Gastroesophageal sphincter (tissue), 4 donors: ENCODE results near the gene MORN4. TPM values are rescaled to one million over a fixed set of nuclear protein-coding genes. Genes with fewer than 3 reads are reported as not detected.

Experiments
- ATAC-seq: fragments of 150-250 bp; one replicate; pipeline ENCODE4 v1.9.1; 2016; ENCODE audit warnings: mild to moderate bottlenecking, moderate library complexity
- H3K27ac ChIP-seq, 4 donors: fragments of 200-600 bp; sonication (generic) in 3 of 4; 1 replicate in 3 of 4; 2 replicates in 1 of 4; pipeline ENCODE4 v1.5.1; 2016 to 2019
- H3K27me3 ChIP-seq: fragments of 200-600 bp; sonication (generic); one replicate; pipeline ENCODE4 v1.5.1; 2019
- H3K36me3 ChIP-seq, 2 donors: fragments of 200-600 bp; sonication (generic); one replicate each; pipeline ENCODE4 v1.5.1; 2019; ENCODE audit warnings: control low read depth in 1 of 2
- H3K4me1 ChIP-seq, 3 donors: fragments of 200-600 bp; sonication (generic); 1 replicate in 2 of 3; 2 replicates in 1 of 3; pipeline ENCODE4 v1.5.1; 2016 to 2019; ENCODE audit warnings: control low read depth in 2 of 3
- H3K4me3 ChIP-seq, 2 donors: fragments of 200-600 bp; sonication (generic); one replicate each; pipeline ENCODE4 v1.5.1; 2019; ENCODE audit warnings: mild to moderate bottlenecking in 1 of 2, moderate library complexity in 1 of 2
- H3K9me3 ChIP-seq, 3 donors: fragments of 200-600 bp; sonication (generic); one replicate each; pipeline ENCODE4 v1.5.1; 2017 to 2019; ENCODE audit warnings: control low read depth in 2 of 3
- EP300 ChIP-seq: sonication (generic); formaldehyde crosslinking; IDR thresholded peaks from one replicate; pipeline ENCODE4 v1.6.1; 2017; ENCODE audit warnings: antibody characterized with exemption, mild to moderate bottlenecking
- POLR2A ChIP-seq, 2 donors: fragments of 450-650 bp; IDR thresholded peaks; one replicate each; pipeline ENCODE4 v1.6.1; 2017; ENCODE audit warnings: antibody characterized with exemption in 2 of 2, mild to moderate bottlenecking in 2 of 2, moderate library complexity in 1 of 2
- POLR2AphosphoS5 ChIP-seq: sonication (generic); formaldehyde crosslinking; IDR thresholded peaks from one replicate; pipeline ENCODE4 v1.6.1; 2017; ENCODE audit warnings: antibody characterized with exemption
- WGBS, 2 donors: methylation state at CpG; one replicate each; pipeline ENCODE4 v1.1.5; 2018; ENCODE audit warnings: low coverage in 1 of 2; 5-methylcytosine and 5-hydroxymethylcytosine counted together
- total RNA-seq, 4 donors: library from RNA; depleted of rRNA; stranded (reverse); fragments of >200 nt; gene quantifications; one replicate each; pipeline ENCODE4 v1.1.0, GENCODE V29; 2016
- TF ChIP-seq, protein P1 (sequence below), 4 experiments: fragments of 200-600 bp in 2 of 4; fragments of 450-650 bp in 2 of 4; sonication (generic) in 1 of 4; IDR thresholded peaks; one replicate each; pipeline ENCODE4 v1.5.1; 2017 to 2019; ENCODE audit warnings: antibody characterized with exemption in 4 of 4, mild to moderate bottlenecking in 2 of 4, moderate library complexity in 2 of 4

MORN4 gene
- total RNA-seq, 4 donors from 2014 or later = 1.2 to 10.3 (median 2.9) TPM

DNA sequence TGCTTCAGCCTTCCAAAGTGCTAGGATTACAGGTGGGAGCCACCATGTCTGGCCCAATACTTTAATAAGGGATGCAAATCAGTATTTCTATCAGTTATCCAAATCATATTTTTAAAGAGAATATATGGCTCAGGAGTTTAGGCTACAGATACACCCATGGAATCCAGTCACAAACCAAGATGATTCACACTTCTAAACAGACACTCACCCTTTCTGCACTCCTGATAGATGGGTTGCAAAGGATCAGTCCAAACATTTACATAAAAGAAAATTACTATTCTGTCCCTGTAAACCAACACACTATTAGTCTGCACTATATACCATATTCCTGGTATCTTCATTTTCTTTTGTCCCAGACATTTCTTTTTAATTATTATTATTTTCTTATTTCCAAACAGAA is 2.2 kb downstream of the MORN4 start:
- H3K4me3 ChIP-seq = no peak overlapping the region
- H3K27ac ChIP-seq = no peak overlapping the region
- no peaks in the 10 kb centered on the region for H3K36me3 ChIP-seq
- no peak for TF ChIP-seq POLR2AphosphoS5
- TF ChIP-seq, protein P1, sequence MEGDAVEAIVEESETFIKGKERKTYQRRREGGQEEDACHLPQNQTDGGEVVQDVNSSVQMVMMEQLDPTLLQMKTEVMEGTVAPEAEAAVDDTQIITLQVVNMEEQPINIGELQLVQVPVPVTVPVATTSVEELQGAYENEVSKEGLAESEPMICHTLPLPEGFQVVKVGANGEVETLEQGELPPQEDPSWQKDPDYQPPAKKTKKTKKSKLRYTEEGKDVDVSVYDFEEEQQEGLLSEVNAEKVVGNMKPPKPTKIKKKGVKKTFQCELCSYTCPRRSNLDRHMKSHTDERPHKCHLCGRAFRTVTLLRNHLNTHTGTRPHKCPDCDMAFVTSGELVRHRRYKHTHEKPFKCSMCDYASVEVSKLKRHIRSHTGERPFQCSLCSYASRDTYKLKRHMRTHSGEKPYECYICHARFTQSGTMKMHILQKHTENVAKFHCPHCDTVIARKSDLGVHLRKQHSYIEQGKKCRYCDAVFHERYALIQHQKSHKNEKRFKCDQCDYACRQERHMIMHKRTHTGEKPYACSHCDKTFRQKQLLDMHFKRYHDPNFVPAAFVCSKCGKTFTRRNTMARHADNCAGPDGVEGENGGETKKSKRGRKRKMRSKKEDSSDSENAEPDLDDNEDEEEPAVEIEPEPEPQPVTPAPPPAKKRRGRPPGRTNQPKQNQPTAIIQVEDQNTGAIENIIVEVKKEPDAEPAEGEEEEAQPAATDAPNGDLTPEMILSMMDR (IDR thresholded peaks at IDR 0.05) = no peak
- no peak for TF ChIP-seq EP300
- TF ChIP-seq POLR2A (IDR thresholded peaks at IDR 0.05) = no peak
- H3K9me3 ChIP-seq = no peaks in the 10 kb centered on the region
- no peaks in the 10 kb centered on the region for H3K27me3 ChIP-seq
- H3K4me1 ChIP-seq = peaks cover 0 to 18% (median 4%) of the 10 kb centered on the region in 3 donors
- ATAC-seq = no peak

DNA sequence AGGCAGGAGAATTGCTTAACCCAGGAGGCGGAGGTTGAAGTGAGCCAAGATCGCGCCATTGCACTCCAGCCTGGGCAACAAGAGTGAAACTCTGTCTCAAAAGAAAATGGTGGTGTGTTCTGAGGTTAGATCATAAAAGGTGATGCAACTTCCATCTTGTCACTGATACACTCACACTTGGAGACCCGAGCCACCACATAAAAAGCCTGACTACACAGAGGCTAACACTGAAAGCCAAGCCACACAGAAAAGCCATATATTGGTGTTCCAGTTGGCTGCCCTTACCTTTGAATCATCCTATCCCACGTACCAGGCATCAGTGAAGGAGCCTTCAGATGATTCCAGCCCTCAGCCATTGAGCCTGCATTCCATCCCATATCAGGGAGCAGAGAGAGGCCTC is 4.0 kb downstream of the MORN4 start:
- Histone ChIP-seq H3K4me3 (no peak overlapping the region), H3K27ac (no peak overlapping the region), H3K4me1 (peaks cover 0 to 18% (median 4%) of the 10 kb centered on the region in 3 donors), H3K9me3 (no peaks in the 10 kb centered on the region), H3K36me3 (no peaks in the 10 kb centered on the region), H3K27me3 (no peaks in the 10 kb centered on the region)
- no peak for TF ChIP-seq POLR2AphosphoS5
- TF ChIP-seq POLR2A (IDR thresholded peaks at IDR 0.05) = no peak
- TF ChIP-seq EP300 = no peak
- 100% methylated on average over 1 to 4 of the region's 5 CpGs for WGBS, 2 donors
- no peak for ATAC-seq

DNA sequence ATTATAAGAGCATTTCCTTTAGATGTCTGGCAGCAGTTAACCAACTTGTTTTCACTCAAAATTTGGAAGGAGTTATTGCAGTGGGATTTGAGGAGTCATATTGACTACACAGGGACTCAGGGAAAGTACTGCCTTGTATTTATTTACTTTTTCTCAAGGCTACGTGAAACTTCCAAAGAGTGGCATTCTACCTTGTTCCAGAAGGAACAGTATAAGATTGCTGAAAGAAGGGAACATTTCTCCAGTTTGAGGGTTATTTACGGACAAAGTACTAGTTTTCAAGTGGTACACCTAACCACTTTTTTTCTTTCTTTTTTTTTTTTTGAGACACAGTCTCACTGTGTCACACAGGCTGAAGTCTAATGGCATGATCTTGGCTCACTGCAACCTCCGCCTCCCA is 5.1 kb downstream of the MORN4 start:
- H3K27ac ChIP-seq = no peak overlapping the region
- H3K27me3 ChIP-seq = no peaks in the 10 kb centered on the region
- 50 to 72% methylated on average over 2 to 3 of the region's 3 CpGs for WGBS, 2 donors
- peaks cover 0 to 14% (median 0%) of the 10 kb centered on the region in 3 donors for H3K4me1 ChIP-seq
- TF ChIP-seq EP300 (no peak), POLR2AphosphoS5 (no peak), POLR2A (IDR thresholded peaks at IDR 0.05) (no peak)
- TF ChIP-seq, protein P1 (IDR thresholded peaks at IDR 0.05) = no peak
- no peaks in the 10 kb centered on the region for H3K36me3 ChIP-seq
- no peaks in the 10 kb centered on the region for H3K9me3 ChIP-seq
- ATAC-seq = no peak
- no peak overlapping the region for H3K4me3 ChIP-seq

DNA sequence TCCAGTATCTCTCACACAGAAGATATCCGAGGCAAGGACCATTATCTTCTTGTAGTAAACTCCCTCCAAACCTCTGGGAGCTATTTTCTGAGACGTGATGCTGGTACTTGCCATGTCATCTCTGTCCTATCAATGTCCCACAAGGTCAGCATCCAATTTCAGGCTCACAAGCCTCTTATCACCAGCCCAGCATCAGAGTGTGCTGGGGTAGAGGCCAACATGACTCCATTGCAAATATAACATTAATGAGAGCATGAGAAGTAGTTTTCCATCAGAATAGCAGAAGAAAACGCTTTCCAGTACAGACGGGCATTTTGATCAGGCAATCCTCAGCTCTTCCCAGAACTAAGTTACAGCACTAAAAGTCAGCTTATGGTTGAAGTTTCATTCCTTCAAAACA is 5.6 kb downstream of the MORN4 start:
- 42 to 72% methylated on average over 4 of the region's 4 CpGs for WGBS, 2 donors
- peaks cover 0 to 12% (median 0%) of the 10 kb centered on the region in 3 donors for H3K4me1 ChIP-seq
- no peak overlapping the region for H3K4me3 ChIP-seq
- no peak for TF ChIP-seq POLR2AphosphoS5
- TF ChIP-seq, protein P1 (IDR thresholded peaks at IDR 0.05) = no peak
- TF ChIP-seq POLR2A (IDR thresholded peaks at IDR 0.05) = no peak
- no peaks in the 10 kb centered on the region for H3K36me3 ChIP-seq
- H3K27me3 ChIP-seq = no peaks in the 10 kb centered on the region
- H3K27ac ChIP-seq = no peak overlapping the region
- H3K9me3 ChIP-seq = no peaks in the 10 kb centered on the region
- ATAC-seq = no peak

DNA sequence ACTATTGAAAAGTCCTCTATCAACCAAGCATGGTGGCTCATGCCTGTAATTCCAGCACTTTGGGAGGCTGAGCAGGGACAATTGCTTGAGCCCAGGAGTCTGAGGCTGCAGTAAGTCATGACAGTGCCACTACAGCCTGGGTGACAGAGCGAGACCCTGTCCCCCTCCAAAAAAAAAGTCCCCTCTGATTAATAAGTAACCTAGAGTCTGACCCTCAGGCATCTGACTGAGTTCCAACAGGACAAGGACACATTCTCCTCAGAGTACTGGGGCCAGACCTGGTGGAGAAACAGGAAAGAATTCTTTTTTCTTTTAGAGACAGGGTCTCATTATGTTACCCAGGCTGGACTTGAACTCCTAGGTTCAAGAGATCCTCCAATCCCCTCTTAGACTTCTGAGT is 10.0 kb downstream of the MORN4 start:
- TF ChIP-seq POLR2AphosphoS5 (no peak), EP300 (no peak), POLR2A (IDR thresholded peaks at IDR 0.05) (no peak)
- TF ChIP-seq, protein P1 (IDR thresholded peaks at IDR 0.05) = no peak
- Histone ChIP-seq H3K4me3 (no peak overlapping the region), H3K27me3 (no peaks in the 10 kb centered on the region), H3K36me3 (peaks cover 0 to 8% of the 10 kb centered on the region in 2 donors), H3K4me1 (no peaks in the 10 kb centered on the region), H3K9me3 (no peaks in the 10 kb centered on the region), H3K27ac (no peak overlapping the region)
- 100% methylated on average over 1 of the region's 1 CpG; no CpG with 5 or more reads in 1 of the 2 donors for WGBS, 2 donors
- ATAC-seq = no peak
